ENCODE measurements around the gene SH3BGRL2. TPM values are rescaled to one million over a fixed set of nuclear protein-coding genes. Genes with fewer than 3 reads are reported as not detected.

Gene SH3BGRL2
- total and polyA plus RNA-seq, 2 of the 8 experiments (the other 6 are each of a cell fraction or from before 2014, with no cell fraction given), result 6.0 to 20.3 TPM

- H3K9me3 ChIP-seq (ENCODE audit: insufficient read depth in 2 of 2, low read depth in 1 of 2, low read length in 1 of 2), result no peaks in the 10 kb centered on the region
- no peak overlapping the region for H3K9ac ChIP-seq (replicated peaks in 1 of 4; ENCODE audit: extremely low read depth in 1 of 4, low read depth in 3 of 4, low read length in 3 of 4)
- no peak overlapping the region for H3K4me2 ChIP-seq (ENCODE audit: insufficient read depth in 1 of 2, low read depth in 2 of 2, low read length in 2 of 2)
- no peak overlapping the region for H2BK20ac ChIP-seq (ENCODE audit: low read length)
- H3K23me2 ChIP-seq (ENCODE audit: low read depth, low read length), result no peaks in the 10 kb centered on the region
- no peak overlapping the region for H4K5ac ChIP-seq (ENCODE audit: insufficient read length, low read depth, low read length)
- ChIA-PET POLR2A (ENCODE audit: partially characterized antibody) (no interaction called here), CTCF (ENCODE audit: partially characterized antibody) (interaction anchor here (0.6 to 2.0 kb wide), 6 partner anchors 10 to 802 kb away, joined by 3 to 5 read pairs (median 3); no protein-coding TSS in a partner anchor)
- TF ChIP-seq FOSL1 (IDR thresholded peaks at IDR 0.05; ENCODE audit: insufficient read depth, low read depth, low read length) (no peak), E2F6 (IDR thresholded peaks at IDR 0.05) (no peak), POLR2A (IDR thresholded peaks at IDR 0.05; ENCODE audit: control extremely low read depth in 1 of 2, low read depth in 2 of 2, low read length in 2 of 2) (no peak), KDM4A (IDR thresholded peaks at IDR 0.05; ENCODE audit: low read depth, low read length, severe bottlenecking) (no peak), EZH2 (IDR thresholded peaks at IDR 0.05; ENCODE audit: low read depth, low read length, severe bottlenecking) (no peak), POU5F1 (IDR thresholded peaks at IDR 0.05; ENCODE audit: low read depth, low read length) (no peak), KDM1A (IDR thresholded peaks at IDR 0.05; ENCODE audit: borderline replicate concordance, low read length) (no peak), KDM5A (IDR thresholded peaks at IDR 0.05; ENCODE audit: low read length) (no peak), TAF7 (optimal IDR thresholded peaks at IDR 0.05; ENCODE audit: borderline replicate concordance, low read depth, low read length) (no peak)
- no peak overlapping the region; the same call in 1 of the 2 replicates for H2BK15ac ChIP-seq (ENCODE audit: low read length)
- peaks cover 5 to 13% (median 8%) of the 10 kb centered on the region in 4 experiments for H3K4me1 ChIP-seq (replicated peaks in 1 of 4; ENCODE audit: control insufficient read depth in 3 of 4, insufficient read depth in 4 of 4, low read length in 3 of 4)
- no peak overlapping the region for H4K91ac ChIP-seq (replicated peaks; ENCODE audit: insufficient read length, low read length)
- H3K79me2 ChIP-seq (ENCODE audit: control insufficient read depth in 1 of 2, insufficient read depth in 2 of 2, low read length in 2 of 2), result no peaks in the 10 kb centered on the region
- no peak overlapping the region for H3K27ac ChIP-seq (ENCODE audit: low read depth, low read length)
- no peak overlapping the region for H2BK5ac ChIP-seq (ENCODE audit: low read depth, low read length)
- no peaks in the 10 kb centered on the region for H3K79me1 ChIP-seq (ENCODE audit: low read depth, low read length)
- no peak overlapping the region for H3K18ac ChIP-seq (ENCODE audit: extremely low read depth, low read length)
- no peak for FAIRE-seq
- no peak overlapping the region for H2AK5ac ChIP-seq (ENCODE audit: low read depth, low read length)
- no peak for DNase-seq (ENCODE audit: low read depth in 1 of 2, low spot score in 2 of 2)
- no peak overlapping the region for H3K23ac ChIP-seq (ENCODE audit: insufficient read length)
- H2BK12ac ChIP-seq (ENCODE audit: low read depth, low read length), result no peak overlapping the region
- H4K8ac ChIP-seq (ENCODE audit: extremely low read depth, insufficient read depth, low read length), result no peak overlapping the region
- H2AFZ ChIP-seq (ENCODE audit: low read length), result no peak overlapping the region
- H3K4me3 ChIP-seq (ENCODE audit: extremely low read depth in 1 of 4, insufficient read depth in 2 of 4, low read depth in 3 of 4, low read length in 4 of 4), result no peak overlapping the region
- H4K20me1 ChIP-seq (replicated peaks in 1 of 2; ENCODE audit: control insufficient read depth in 1 of 2, insufficient read depth in 2 of 2, low read length in 2 of 2), result no peaks in the 10 kb centered on the region
- H3K36me3 ChIP-seq (ENCODE audit: control insufficient read depth in 2 of 4, insufficient read depth in 4 of 4, low read length in 3 of 4), result no peaks in the 10 kb centered on the region
- no peaks in the 10 kb centered on the region for H3K27me3 ChIP-seq (replicated peaks in 1 of 4; ENCODE audit: control insufficient read depth in 3 of 4, extremely low read depth in 1 of 4, insufficient read depth in 3 of 4, low read length in 3 of 4)
- no peak overlapping the region for H3K14ac ChIP-seq (ENCODE audit: insufficient read length)
- no peak overlapping the region for H3K4ac ChIP-seq (replicated peaks; ENCODE audit: insufficient read length, low read depth, low read length)
- WGBS, 2 experiments (ENCODE audit: extremely low coverage in 1 of 2, insufficient coverage in 1 of 2, insufficient read length in 1 of 2, insufficient replicate concordance in 2 of 2, low coverage in 1 of 2, low lambda C conversion rate in 2 of 2, missing lambda C conversion rate in 1 of 2), result 83% methylated on average over 9 of the region's 9 CpGs; no CpG with 5 or more reads in 1 of the 2 experiments
- H2BK120ac ChIP-seq (replicated peaks; ENCODE audit: low read depth, low read length), result no peak overlapping the region
- no peak overlapping the region for H3K56ac ChIP-seq (replicated peaks; ENCODE audit: insufficient read length, low read depth, low read length)
Measured at GRCh38 chr6:79712616-79713135, 81.5 kb downstream of the SH3BGRL2 start.

All from H1 (cell line).